ENCODE measurements around the gene TEX53.

TEX53 gene

GRCh38 chr9:114652776-114653555, 4.6 kb downstream of the TEX53 start:
- no peak overlapping the region for H3K4me3 ChIP-seq (ENCODE audit: low read depth, low read length)
- DNase-seq (ENCODE audit: low read depth) = peak; percentile 16
- TF ChIP-seq CTCF (conservative IDR thresholded peaks at IDR 0.05; ENCODE audit: low read depth, low read length) = no peak

DNA sequence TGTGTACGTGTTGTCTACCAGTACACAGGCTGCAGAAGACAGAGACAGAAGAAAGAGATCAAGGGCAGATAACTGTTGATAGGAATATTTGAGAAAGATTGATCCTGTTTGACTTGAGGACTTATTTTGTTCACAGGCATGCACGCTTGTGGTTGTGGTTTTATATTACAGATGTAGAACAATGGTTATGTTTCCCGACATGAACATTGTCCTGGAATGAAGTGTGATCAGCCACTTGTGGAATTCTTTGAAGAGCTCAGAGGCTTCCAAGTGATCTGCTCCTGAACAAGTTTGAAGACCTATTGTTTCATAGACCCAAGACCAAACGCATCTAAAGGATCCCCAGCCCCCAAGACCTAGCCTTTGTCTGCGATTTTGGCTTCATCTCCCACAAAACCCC, 13.7 kb downstream of the TEX53 start:
- TF ChIP-seq CTCF (conservative IDR thresholded peaks at IDR 0.05; ENCODE audit: low read depth, low read length) = no peak
- no peak for DNase-seq (ENCODE audit: low read depth)
- H3K4me3 ChIP-seq (ENCODE audit: low read depth, low read length) = no peak overlapping the region

GRCh38 chr9:114643001-114643400, 14.6 kb downstream of the TEX53 start:
- H3K4me3 ChIP-seq (ENCODE audit: low read depth, low read length) = no peak overlapping the region
- no peak for DNase-seq (ENCODE audit: low read depth)
- TF ChIP-seq CTCF (conservative IDR thresholded peaks at IDR 0.05; ENCODE audit: low read depth, low read length) = no peak

GRCh38 chr9:114641967-114642366, 15.6 kb downstream of the TEX53 start:
- no peak overlapping the region for H3K4me3 ChIP-seq (ENCODE audit: low read depth, low read length)
- TF ChIP-seq CTCF (conservative IDR thresholded peaks at IDR 0.05; ENCODE audit: low read depth, low read length) = no peak
- DNase-seq (ENCODE audit: low read depth) = no peak

DNA sequence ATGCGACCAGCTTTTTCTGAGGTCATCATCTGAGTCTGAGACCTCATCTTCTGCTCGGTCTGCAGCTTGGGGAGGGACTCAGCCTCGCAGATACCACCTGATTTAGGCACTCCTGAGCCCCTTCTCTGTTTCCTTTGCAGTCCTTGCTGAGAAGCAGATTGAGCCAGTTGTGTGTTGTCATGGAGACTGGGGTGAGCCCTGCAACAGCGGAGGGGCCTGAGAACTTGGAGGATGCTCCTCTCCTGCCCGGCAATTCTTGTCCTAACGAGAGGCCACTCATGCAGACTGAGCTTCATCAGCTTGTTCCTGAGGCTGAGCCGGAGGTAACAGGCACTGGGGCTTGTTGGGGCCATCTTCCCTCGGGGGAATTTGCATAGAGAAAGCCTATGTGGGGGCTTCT, 19.2 kb downstream of the TEX53 start:
- no peak for TF ChIP-seq CTCF (conservative IDR thresholded peaks at IDR 0.05; ENCODE audit: low read depth, low read length)
- no peak for DNase-seq (ENCODE audit: low read depth)
- H3K4me3 ChIP-seq (ENCODE audit: low read depth, low read length) = no peak overlapping the region

- no peak for DNase-seq (ENCODE audit: low read depth)
- TF ChIP-seq CTCF (conservative IDR thresholded peaks at IDR 0.05; ENCODE audit: low read depth, low read length) = no peak
- H3K4me3 ChIP-seq (ENCODE audit: low read depth, low read length) = no peak overlapping the region
Observed at GRCh38 chr9:114634387-114634786, 23.2 kb downstream of the TEX53 start.

DNA sequence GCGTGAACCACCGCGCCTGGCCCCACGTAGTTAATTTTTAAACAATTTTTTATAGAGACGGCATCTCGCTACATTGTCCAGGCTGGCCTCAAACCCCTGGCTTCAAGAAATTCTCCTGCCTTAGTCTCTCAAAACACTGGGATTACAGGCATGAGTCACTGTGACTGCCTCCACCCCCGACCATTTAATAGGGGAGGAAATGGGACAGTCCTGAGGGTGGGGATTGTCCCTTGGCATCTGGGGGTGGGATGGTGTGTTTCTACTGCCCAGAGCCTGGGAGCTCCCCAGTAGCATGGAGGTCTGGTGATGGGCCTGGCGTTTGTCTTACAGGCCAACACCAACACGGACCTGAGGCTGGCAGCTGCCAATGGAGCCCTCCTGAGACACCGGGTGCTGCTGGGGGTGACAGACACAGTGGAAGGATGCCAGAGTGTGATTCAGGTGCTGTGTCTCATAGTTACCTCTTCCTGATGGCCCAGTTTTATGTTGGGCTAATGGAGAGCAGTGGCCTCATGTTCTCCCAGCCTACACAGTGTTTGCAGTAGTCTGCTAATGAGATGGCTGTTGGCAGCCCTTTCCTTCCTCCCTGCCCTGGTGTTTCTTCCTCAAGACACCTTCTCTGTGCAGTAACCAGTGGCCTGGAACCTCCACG, 24.0 kb downstream of the TEX53 start:
- TF ChIP-seq CTCF (conservative IDR thresholded peaks at IDR 0.05; ENCODE audit: low read depth, low read length) = no peak
- no peak overlapping the region for H3K4me3 ChIP-seq (ENCODE audit: low read depth, low read length)
- no peak for DNase-seq (ENCODE audit: low read depth)

Data from choroid plexus epithelial cell (primary cell).